Neural cell (in vitro differentiated cells): Measurements from ENCODE around the gene CYP46A1. TPM values are rescaled to one million over a fixed set of nuclear protein-coding genes. Genes with fewer than 3 reads are reported as not detected.

Experiments used
- H2AFZ ChIP-seq: fragments of 200-600, 300-800 bp; sonication (generic), shearing (Covaris generic); 2 replicates; pipeline ENCODE4 v1.6.0; 2014; ENCODE audit warnings: low read depth, mild to moderate bottlenecking, antibody characterized with exemption, low read length, moderate library complexity
- H3F3A ChIP-seq: fragments of 200-600 bp; shearing (Covaris generic); 2 replicates; pipeline ENCODE4 v1.6.1; 2016; ENCODE audit warnings: mild to moderate bottlenecking, moderate library complexity, mixed read lengths, antibody characterized with exemption, low read length; ENCODE audit not compliant: insufficient read depth, poor library complexity, severe bottlenecking
- H3K27ac ChIP-seq: fragments of 200-600, 300-800 bp; sonication (generic), shearing (Covaris generic); 2 replicates; pipeline ENCODE4 v1.5.1; 2014; ENCODE audit warnings: mild to moderate bottlenecking, low read length, moderate library complexity
- H3K27me3 ChIP-seq: fragments of 300-800, 200-600 bp; sonication (generic), shearing (Covaris generic); 2 replicates; pipeline ENCODE4 v1.6.0; 2014; ENCODE audit warnings: mild to moderate bottlenecking, low read depth, low read length, moderate library complexity; ENCODE audit not compliant: insufficient read depth
- H3K36me3 ChIP-seq: fragments of 300-800, 200-600 bp; sonication (generic), shearing (Covaris generic); 2 replicates; pipeline ENCODE4 v1.5.1; 2014; ENCODE audit warnings: mild to moderate bottlenecking, antibody characterized with exemption, low read length, moderate library complexity; ENCODE audit not compliant: insufficient read depth
- H3K4me2 ChIP-seq: fragments of 300-800, 200-600 bp; sonication (generic), shearing (Covaris generic); 2 replicates; pipeline ENCODE4 v1.6.0; 2014; ENCODE audit warnings: mild to moderate bottlenecking, low read length
- H3K4me3 ChIP-seq: fragments of 300-800, 200-600 bp; sonication (generic), shearing (Covaris generic); 2 replicates; pipeline ENCODE4 v1.5.1; 2014; ENCODE audit warnings: mild to moderate bottlenecking, low read length, moderate library complexity
- H3K79me2 ChIP-seq: fragments of 200-600 bp; shearing (Covaris generic); replicated peaks from 2 replicates; pipeline ENCODE4 v1.6.0; 2014; ENCODE audit warnings: mild to moderate bottlenecking, low read length, moderate library complexity; ENCODE audit not compliant: insufficient read depth
- H3K9ac ChIP-seq: fragments of 300-800, 200-600 bp; sonication (generic), shearing (Covaris generic); 2 replicates; pipeline ENCODE4 v1.6.1; 2016; ENCODE audit warnings: mild to moderate bottlenecking, low read length, mixed read lengths
- H3K9me2 ChIP-seq: fragments of 200-600 bp; shearing (Covaris generic); 2 replicates; pipeline ENCODE4 v1.6.1; 2016; ENCODE audit warnings: mild to moderate bottlenecking, low read length, mixed read lengths; ENCODE audit not compliant: insufficient read depth
- H3K9me3 ChIP-seq: fragments of 200-600, 300-800 bp; sonication (generic), shearing (Covaris generic); 2 replicates; pipeline ENCODE4 v1.6.1; 2016; ENCODE audit warnings: mild to moderate bottlenecking, mixed run types, low read length, moderate library complexity, mixed read lengths
- H4K20me1 ChIP-seq: fragments of 200-600 bp; shearing (Covaris generic); 2 replicates; pipeline ENCODE4 v1.6.1; 2016; ENCODE audit warnings: mild to moderate bottlenecking, mixed run types; ENCODE audit not compliant: insufficient read depth
- CTCF ChIP-seq: fragments of 450-650 bp; IDR thresholded peaks from 2 replicates; pipeline ENCODE4 v1.5.1; 2014; ENCODE audit warnings: antibody characterized with exemption, mild to moderate bottlenecking, moderate library complexity; ENCODE audit not compliant: poor library complexity, severe bottlenecking
- EP300 ChIP-seq: fragments of 450-650 bp; conservative IDR thresholded peaks from 2 replicates; pipeline ENCODE4 v1.6.1; 2014; ENCODE audit warnings: antibody characterized with exemption, mild to moderate bottlenecking, moderate library complexity; ENCODE audit not compliant: poor library complexity, severe bottlenecking
- EZH2 ChIP-seq: fragments of 200-600, 300-800 bp; shearing (Covaris generic), sonication (generic); IDR thresholded peaks from 2 replicates; pipeline ENCODE4 v1.6.1; 2014; ENCODE audit warnings: antibody characterized with exemption, low read length, borderline replicate concordance, mild to moderate bottlenecking; ENCODE audit not compliant: insufficient read depth, poor library complexity, severe bottlenecking
- MXI1 ChIP-seq: fragments of 450-650 bp; conservative IDR thresholded peaks from 2 replicates; pipeline ENCODE4 v1.6.1; 2014; ENCODE audit warnings: antibody characterized with exemption, mild to moderate bottlenecking; ENCODE audit not compliant: poor library complexity, severe bottlenecking
- POLR2AphosphoS5 ChIP-seq: IDR thresholded peaks from 2 replicates; pipeline ENCODE4 v1.6.1; 2012
- RAD21 ChIP-seq: fragments of 450-650 bp; conservative IDR thresholded peaks from 2 replicates; pipeline ENCODE4 v1.6.1; 2014; ENCODE audit warnings: antibody characterized with exemption, mild to moderate bottlenecking, moderate library complexity
- REST ChIP-seq: IDR thresholded peaks from 2 replicates; pipeline ENCODE4 v1.6.1; 2012; ENCODE audit warnings: borderline replicate concordance
- SMC3 ChIP-seq: fragments of 450-650 bp; conservative IDR thresholded peaks from 2 replicates; pipeline ENCODE4 v1.6.1; 2014; ENCODE audit warnings: antibody characterized with exemption, mild to moderate bottlenecking, moderate library complexity; ENCODE audit not compliant: poor library complexity
- TAF1 ChIP-seq: IDR thresholded peaks from 2 replicates; pipeline ENCODE4 v1.6.1; 2012; ENCODE audit warnings: low read depth
- polyA plus RNA-seq: library from polyadenylated mRNA; depleted of rRNA; stranded (reverse); fragments of >200 nt; gene quantifications from 2 replicates; pipeline ENCODE4 v1.2.3, GENCODE V29; 2014

The CYP46A1 gene
- polyA plus RNA-seq, 1 donor from 2014 or later, result 5.4 TPM

DNA sequence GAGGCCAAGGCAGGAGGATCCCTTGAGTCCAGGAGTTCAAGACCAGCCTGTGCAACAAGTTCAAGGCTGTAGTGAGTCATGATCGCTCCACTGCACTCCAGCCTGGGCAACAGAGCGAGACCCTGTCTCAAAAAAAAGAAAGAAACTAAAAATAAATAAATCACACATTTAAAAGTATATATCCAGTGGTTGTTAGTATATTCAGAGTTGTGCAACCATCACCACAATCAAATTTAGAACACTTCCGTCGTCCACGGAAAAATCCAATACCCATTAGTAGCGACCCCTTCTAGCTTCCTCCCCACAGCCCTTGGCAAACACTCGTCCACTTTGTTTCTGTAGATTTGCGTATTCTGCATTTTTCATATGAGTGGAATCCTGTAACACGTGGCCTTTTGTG is 64.4 kb downstream of the CYP46A1 start:
- no peaks in the 10 kb centered on the region for H3F3A ChIP-seq
- no peaks in the 10 kb centered on the region for H3K27me3 ChIP-seq
- no peak overlapping the region for H3K27ac ChIP-seq
- H3K4me3 ChIP-seq, result no peak overlapping the region
- H3K9me2 ChIP-seq, result no peaks in the 10 kb centered on the region
- no peaks in the 10 kb centered on the region for H3K9me3 ChIP-seq
- H3K36me3 ChIP-seq, result no peaks in the 10 kb centered on the region
- TF ChIP-seq CTCF (no peak), REST (no peak), EZH2 (no peak), EP300 (no peak), TAF1 (no peak), MXI1 (no peak), SMC3 (no peak), RAD21 (no peak), POLR2AphosphoS5 (no peak)
- no peaks in the 10 kb centered on the region for H3K79me2 ChIP-seq
- no peak overlapping the region for H2AFZ ChIP-seq
- H4K20me1 ChIP-seq, result no peaks in the 10 kb centered on the region
- H3K9ac ChIP-seq, result no peak overlapping the region
- no peak overlapping the region for H3K4me2 ChIP-seq

DNA sequence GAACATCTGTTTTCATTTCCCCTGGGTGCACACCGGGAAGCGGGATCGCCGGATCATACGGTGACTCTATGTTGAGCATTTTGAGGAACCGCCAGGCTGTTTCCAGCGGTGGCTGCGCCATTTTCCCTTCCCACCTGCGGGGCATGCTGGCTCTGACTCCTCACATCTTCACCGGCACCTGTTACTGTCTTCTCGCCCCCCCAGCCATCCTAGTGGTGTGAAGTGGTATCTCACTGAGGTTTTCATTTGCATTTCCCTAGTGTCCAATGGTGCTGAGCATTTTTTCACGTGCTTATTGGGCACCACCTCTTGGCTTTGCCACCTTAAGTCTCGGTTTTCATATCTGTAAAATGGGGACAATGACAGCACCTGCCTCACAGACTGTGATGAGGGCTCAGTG is 65.0 kb downstream of the CYP46A1 start:
- no peak overlapping the region for H3K9ac ChIP-seq
- no peak overlapping the region for H3K27ac ChIP-seq
- no peaks in the 10 kb centered on the region for H3K9me2 ChIP-seq
- H3K4me3 ChIP-seq, result no peak overlapping the region
- no peak overlapping the region for H3K4me2 ChIP-seq
- no peaks in the 10 kb centered on the region for H3K36me3 ChIP-seq
- no peak overlapping the region for H2AFZ ChIP-seq
- H3K27me3 ChIP-seq, result no peaks in the 10 kb centered on the region
- no peaks in the 10 kb centered on the region for H3K79me2 ChIP-seq
- no peaks in the 10 kb centered on the region for H3F3A ChIP-seq
- no peaks in the 10 kb centered on the region for H3K9me3 ChIP-seq
- TF ChIP-seq CTCF (peak; percentile 11), RAD21 (no peak), EZH2 (no peak), TAF1 (no peak), EP300 (no peak)
- no peaks in the 10 kb centered on the region for H4K20me1 ChIP-seq
